CD4-positive, CD25-positive, alpha-beta regulatory T cell (primary cell): Measurements from ENCODE around the gene SOX10. TPM values are rescaled to one million over a fixed set of nuclear protein-coding genes. Genes with fewer than 3 reads are reported as not detected.

Experiments
- polyA plus RNA-seq, 4 donors: library from polyadenylated mRNA; unstranded; fragments of 300-500 nt; fragmentation: Illumina TruSeq; gene quantifications; one replicate each; pipeline ENCODE4 v1.2.3, GENCODE V29; 2021
- total RNA-seq: library from RNA; stranded (reverse); gene quantifications from one replicate; pipeline ENCODE4 v1.2.3, GENCODE V29; 2022

The SOX10 gene
- total and polyA plus RNA-seq, 5 donors from 2014 or later, result not detected

Other genes with a start within 250 kb of the SOX10 start
- gene GCAT, start 176.6 kb downstream of the SOX10 start, total RNA-seq, result 0.72 TPM
- 1 to 10 TPM in 3 of 4 donors, under 1 TPM in 1; 0.45 to 2.0 (median 1.4) TPM for gene GCAT, start 176.6 kb downstream of the SOX10 start, polyA plus RNA-seq
- gene GALR3, start 161.2 kb downstream of the SOX10 start, total RNA-seq, result not detected
- not detected for gene GALR3, start 161.2 kb downstream of the SOX10 start, polyA plus RNA-seq
- gene ANKRD54, start 140.2 kb downstream of the SOX10 start, total RNA-seq, result 18.8 TPM
- gene ANKRD54, start 140.2 kb downstream of the SOX10 start, polyA plus RNA-seq, result 10 to 100 TPM; 15.4 to 21.4 (median 19.8) TPM
- gene EIF3L, start 135.1 kb downstream of the SOX10 start, total RNA-seq, result 390 TPM
- 100 to 1,000 TPM; 267 to 354 (median 308) TPM for gene EIF3L, start 135.1 kb downstream of the SOX10 start, polyA plus RNA-seq
- gene MICALL1, start 78.3 kb downstream of the SOX10 start, total RNA-seq, result 25.2 TPM
- gene MICALL1, start 78.3 kb downstream of the SOX10 start, polyA plus RNA-seq, result 1 to 10 TPM; 1.1 to 2.4 (median 1.7) TPM
- gene C22orf23, start 31.0 kb downstream of the SOX10 start, total RNA-seq, result not detected
- gene C22orf23, start 31.0 kb downstream of the SOX10 start, polyA plus RNA-seq, result not detected
- 34.5 TPM for gene POLR2F, start 30.9 kb downstream of the SOX10 start, total RNA-seq
- gene POLR2F, start 30.9 kb downstream of the SOX10 start, polyA plus RNA-seq, result 100 to 1,000 TPM; 152 to 170 (median 157) TPM
- gene PICK1, start 72.8 kb upstream of the SOX10 start, total RNA-seq, result 23.0 TPM
- 1 to 10 TPM; 4.5 to 7.3 (median 6.8) TPM for gene PICK1, start 72.8 kb upstream of the SOX10 start, polyA plus RNA-seq
- not detected for gene SLC16A8, start 99.6 kb upstream of the SOX10 start, total RNA-seq
- gene SLC16A8, start 99.6 kb upstream of the SOX10 start, polyA plus RNA-seq, result not detected
- gene BAIAP2L2, start 126.1 kb upstream of the SOX10 start, total RNA-seq, result 1.2 TPM
- gene BAIAP2L2, start 126.1 kb upstream of the SOX10 start, polyA plus RNA-seq, result not detected
- gene PLA2G6, start 197.3 kb upstream of the SOX10 start, total RNA-seq, result 137 TPM
- 1 to 10 TPM; 2.6 to 6.9 (median 5.4) TPM for gene PLA2G6, start 197.3 kb upstream of the SOX10 start, polyA plus RNA-seq
- 39.4 TPM for gene MAFF, start 217.4 kb upstream of the SOX10 start, total RNA-seq
- gene MAFF, start 217.4 kb upstream of the SOX10 start, polyA plus RNA-seq, result 1 to 10 TPM; 1.4 to 2.4 (median 2.0) TPM